Neural cell (in vitro differentiated cells): ENCODE measurements around the gene LRRC72.

Experiments used
- CTCF ChIP-seq: fragments of 450-650 bp; IDR thresholded peaks from 2 replicates; pipeline ENCODE4 v1.5.1; 2014; ENCODE audit warnings: antibody characterized with exemption, mild to moderate bottlenecking, moderate library complexity; ENCODE audit not compliant: poor library complexity, severe bottlenecking
- RAD21 ChIP-seq: fragments of 450-650 bp; conservative IDR thresholded peaks from 2 replicates; pipeline ENCODE4 v1.6.1; 2014; ENCODE audit warnings: antibody characterized with exemption, mild to moderate bottlenecking, moderate library complexity
- TAF1 ChIP-seq: IDR thresholded peaks from 2 replicates; pipeline ENCODE4 v1.6.1; 2012; ENCODE audit warnings: low read depth

GRCh38 chr7:16589881-16590280 is 63.3 kb downstream of the LRRC72 start:
- TF ChIP-seq RAD21, result no peak
- no peak for TF ChIP-seq TAF1
- no peak for TF ChIP-seq CTCF
